Measurements from ENCODE around the gene KRTAP5-3. TPM values are rescaled to one million over a fixed set of nuclear protein-coding genes. Genes with fewer than 3 reads are reported as not detected.
A peak's percentile ranks its signal among the peaks of the same experiment; 100 is the strongest.

Gene KRTAP5-3
- polyA plus RNA-seq, 2 of the 4 experiments (the other 2 are of a cell fraction), result not detected

- no peak for FAIRE-seq
- 89% methylated on average over 12 of the region's 15 CpGs for WGBS (ENCODE audit: missing lambda C conversion rate)
- ChIA-PET POLR2A (interaction anchor here (1.0 to 1.7 kb wide), 2 partner anchors 10 to 12 kb away, joined by 3 to 4 read pairs; partner anchors contain the start of gene DUSP8), CTCF (interaction anchor here (1.0 to 26.3 kb wide), 8 partner anchors 9 to 596 kb away, joined by 3 to 719 read pairs (median 8); no protein-coding TSS in a partner anchor)
- TF ChIP-seq RNF2 (IDR thresholded peaks at IDR 0.05; ENCODE audit: borderline replicate concordance, low read depth) (no peak), RCOR1 (IDR thresholded peaks at IDR 0.05; ENCODE audit: low read depth, low read length) (no peak), ZSCAN20 (CRISPR knock-in tag; IDR thresholded peaks at IDR 0.05) (no peak), E2F6 (IDR thresholded peaks at IDR 0.05; ENCODE audit: borderline replicate concordance, low read depth) (no peak), CEBPB (IDR thresholded peaks at IDR 0.05) (no peak), FOSB (CRISPR knock-in tag; IDR thresholded peaks at IDR 0.05) (no peak), FOXS1 (CRISPR knock-in tag; IDR thresholded peaks at IDR 0.05) (no peak), KDM5A (IDR thresholded peaks at IDR 0.05) (no peak), CBX2 (IDR thresholded peaks at IDR 0.05; ENCODE audit: borderline replicate concordance, low read depth) (no peak), TP53 (CRISPR knock-in tag; IDR thresholded peaks at IDR 0.05) (no peak), HOXB13 (CRISPR knock-in tag; IDR thresholded peaks at IDR 0.05; ENCODE audit: low read depth) (no peak), NPAS2 (CRISPR knock-in tag; IDR thresholded peaks at IDR 0.05; ENCODE audit: borderline replicate concordance) (no peak), NR3C1 (IDR thresholded peaks at IDR 0.05) (no peak), JUN (IDR thresholded peaks at IDR 0.05) (no peak)
- TF ChIP-seq, protein P1, sequence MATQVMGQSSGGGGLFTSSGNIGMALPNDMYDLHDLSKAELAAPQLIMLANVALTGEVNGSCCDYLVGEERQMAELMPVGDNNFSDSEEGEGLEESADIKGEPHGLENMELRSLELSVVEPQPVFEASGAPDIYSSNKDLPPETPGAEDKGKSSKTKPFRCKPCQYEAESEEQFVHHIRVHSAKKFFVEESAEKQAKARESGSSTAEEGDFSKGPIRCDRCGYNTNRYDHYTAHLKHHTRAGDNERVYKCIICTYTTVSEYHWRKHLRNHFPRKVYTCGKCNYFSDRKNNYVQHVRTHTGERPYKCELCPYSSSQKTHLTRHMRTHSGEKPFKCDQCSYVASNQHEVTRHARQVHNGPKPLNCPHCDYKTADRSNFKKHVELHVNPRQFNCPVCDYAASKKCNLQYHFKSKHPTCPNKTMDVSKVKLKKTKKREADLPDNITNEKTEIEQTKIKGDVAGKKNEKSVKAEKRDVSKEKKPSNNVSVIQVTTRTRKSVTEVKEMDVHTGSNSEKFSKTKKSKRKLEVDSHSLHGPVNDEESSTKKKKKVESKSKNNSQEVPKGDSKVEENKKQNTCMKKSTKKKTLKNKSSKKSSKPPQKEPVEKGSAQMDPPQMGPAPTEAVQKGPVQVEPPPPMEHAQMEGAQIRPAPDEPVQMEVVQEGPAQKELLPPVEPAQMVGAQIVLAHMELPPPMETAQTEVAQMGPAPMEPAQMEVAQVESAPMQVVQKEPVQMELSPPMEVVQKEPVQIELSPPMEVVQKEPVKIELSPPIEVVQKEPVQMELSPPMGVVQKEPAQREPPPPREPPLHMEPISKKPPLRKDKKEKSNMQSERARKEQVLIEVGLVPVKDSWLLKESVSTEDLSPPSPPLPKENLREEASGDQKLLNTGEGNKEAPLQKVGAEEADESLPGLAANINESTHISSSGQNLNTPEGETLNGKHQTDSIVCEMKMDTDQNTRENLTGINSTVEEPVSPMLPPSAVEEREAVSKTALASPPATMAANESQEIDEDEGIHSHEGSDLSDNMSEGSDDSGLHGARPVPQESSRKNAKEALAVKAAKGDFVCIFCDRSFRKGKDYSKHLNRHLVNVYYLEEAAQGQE (IDR thresholded peaks at IDR 0.05), result no peak
- Histone ChIP-seq H3K9me3 (no peaks in the 10 kb centered on the region), H3K4me1 (peaks cover 57% of the 10 kb centered on the region), H3K27ac (peak overlapping the region; percentile 86 to 90), H3K4me2 (peak overlapping the region; percentile 87; the same call in 2 of the 3 replicates), H3K4me3 (no peak overlapping the region)
- no peak for DNase-seq (ENCODE audit: low read depth in 1 of 2, low spot score in 1 of 2)
- ATAC-seq, result 0 out of 6 replicates have a peak, but pooled peaks of 1 of the 2 experiments have one; percentile 3
Observed at GRCh38 chr11:1560002-1560648, 48.1 kb downstream of the KRTAP5-3 start.

DNA sequence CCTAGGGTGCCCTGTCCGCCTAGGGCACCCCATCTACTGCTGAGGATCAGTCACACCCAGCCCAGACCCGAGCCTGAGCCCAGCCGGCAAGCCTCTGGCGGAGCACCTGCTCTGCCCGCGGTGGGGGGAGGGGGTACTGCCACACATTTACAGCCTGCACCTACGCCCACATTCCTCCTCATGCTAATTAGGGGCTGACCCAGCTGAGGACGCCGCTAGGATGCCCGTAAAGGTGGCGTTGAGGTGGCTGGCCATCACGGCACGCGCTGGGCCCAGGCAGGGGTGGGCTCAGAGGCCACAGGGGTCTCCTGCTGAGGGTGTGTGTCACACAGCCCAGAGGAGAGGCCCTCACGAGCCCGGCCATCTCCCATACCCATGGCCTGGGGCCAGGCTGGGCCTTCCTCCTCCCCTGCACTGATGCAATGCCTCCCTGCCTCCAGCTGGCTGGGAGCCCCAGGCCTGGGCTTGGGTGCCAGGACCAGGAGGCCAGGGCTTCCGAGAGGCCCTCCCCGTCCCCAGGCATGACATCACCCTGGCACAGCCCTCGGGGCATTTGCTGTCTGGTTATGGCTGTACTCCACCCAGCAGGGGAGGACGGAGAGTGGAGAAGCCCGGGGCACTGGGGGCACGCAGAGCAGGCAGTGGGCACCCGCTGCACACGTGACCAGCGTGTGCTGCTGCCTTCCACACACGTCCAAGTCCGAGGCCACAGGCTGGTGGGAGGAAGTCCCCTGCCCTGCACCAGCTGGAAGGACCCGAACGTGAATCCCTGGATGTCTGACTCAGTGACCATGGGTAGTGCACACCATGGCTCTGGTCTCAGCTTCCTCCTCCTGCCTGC lies 48.9 kb downstream of the KRTAP5-3 start:
- FAIRE-seq, result no peak
- H3K4me2 ChIP-seq, result peak overlapping the region; percentile 87
- TF ChIP-seq EHF (CRISPR knock-in tag; IDR thresholded peaks at IDR 0.05) (no peak), JUNB (IDR thresholded peaks at IDR 0.05) (0 out of 2 replicates have a peak, but pooled peaks have one; percentile 19), JUN (IDR thresholded peaks at IDR 0.05) (peak; percentile 38 to 41; a peak in 1 of 5 replicates), FOSL2 (IDR thresholded peaks at IDR 0.05) (no peak), FOSL2 (CRISPR knock-in tag; IDR thresholded peaks at IDR 0.05) (peak; percentile 11), USF2 (IDR thresholded peaks at IDR 0.05) (no peak), CEBPB (IDR thresholded peaks at IDR 0.05) (0 out of 4 replicates have a peak, but pooled peaks of 1 of the 2 experiments have one; percentile 15), EP300 (IDR thresholded peaks at IDR 0.05) (peak in 1 of 2 experiments; percentile 31; a peak in 2 of 5 replicates), HEYL (CRISPR knock-in tag; IDR thresholded peaks at IDR 0.05) (no peak)

More for the DNA sequence above, 48.9 kb downstream of the KRTAP5-3 start:
- H3K9me3 ChIP-seq, result no peaks in the 10 kb centered on the region
- H3K4me3 ChIP-seq, result peak overlapping the region; percentile 21; the same call in 2 of the 3 replicates
- ATAC-seq (peak; percentile 41 to 45), DNase-seq (ENCODE audit: low read depth in 1 of 2, low spot score in 1 of 2) (peak; percentile 65 to 74)
- 30% methylated on average over 13 of the region's 29 CpGs for WGBS (ENCODE audit: missing lambda C conversion rate)
- ChIA-PET POLR2A (interaction anchor here (1.0 to 1.7 kb wide), 3 partner anchors 11 to 13 kb away, joined by 3 to 4 read pairs (median 3); partner anchors contain the start of gene DUSP8), CTCF (interaction anchor here (1.0 to 26.3 kb wide), 8 partner anchors 9 to 597 kb away, joined by 3 to 719 read pairs (median 8); no protein-coding TSS in a partner anchor)
- H3K4me1 ChIP-seq, result peaks cover 57% of the 10 kb centered on the region
- H3K27ac ChIP-seq, result peak overlapping the region; percentile 86 to 90

Measured in A549 (cell line).